Activated CD4-positive, alpha-beta T cell treated with anti-CD3 and anti-CD28 coated beads, Interleukin-2, Interleukin-6, amounts not matched to agents 100 ng/mL and 50 ng/mL, durations not matched to agents 16 hours and 8 hours (primary cell): ENCODE results near the gene CES5A.
"Not testable (repeated sequence)": the region's sequence is repeated elsewhere in the genome, so short reads cannot be mapped to it uniquely, and the experiment has no call there.

Experiments
- DNase-seq: peaks from one replicate; pipeline ENCODE4 v3.0.0-alpha.2; 2020

The CES5A gene

GRCh38 chr16:55875273-55875672 lies at the start of gene CES5A:
TSS of gene CES5A (minus strand) at chr16:55875373. CDS start at chr16:55875221, 152 bp downstream.
- DNase-seq: no peak

DNA sequence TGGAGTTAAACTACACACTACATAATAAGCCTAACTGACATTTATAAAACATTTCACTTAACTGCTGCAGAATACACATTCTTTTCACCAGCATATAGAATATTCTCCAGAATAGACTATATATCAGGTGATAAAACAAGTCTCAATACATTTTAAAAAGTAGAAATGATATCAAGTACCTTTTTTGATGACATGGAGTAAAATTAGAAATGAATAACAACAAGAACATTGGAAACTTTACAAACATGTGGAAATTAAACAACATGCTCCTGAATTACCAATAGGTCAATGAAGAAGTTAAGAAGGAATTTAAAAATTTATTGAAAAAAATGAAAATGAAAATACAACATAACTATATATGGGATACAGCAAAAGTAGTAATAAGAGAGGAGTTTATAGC lies 47.5 kb upstream of the CES5A start:
- no peak for DNase-seq

GRCh38 chr16:55917373-55918160 lies 42.4 kb upstream of the CES5A start:
- DNase-seq: no peak

- DNase-seq: no peak
Measured at GRCh38 chr16:55915096-55915827, 40.1 kb upstream of the CES5A start.

DNA sequence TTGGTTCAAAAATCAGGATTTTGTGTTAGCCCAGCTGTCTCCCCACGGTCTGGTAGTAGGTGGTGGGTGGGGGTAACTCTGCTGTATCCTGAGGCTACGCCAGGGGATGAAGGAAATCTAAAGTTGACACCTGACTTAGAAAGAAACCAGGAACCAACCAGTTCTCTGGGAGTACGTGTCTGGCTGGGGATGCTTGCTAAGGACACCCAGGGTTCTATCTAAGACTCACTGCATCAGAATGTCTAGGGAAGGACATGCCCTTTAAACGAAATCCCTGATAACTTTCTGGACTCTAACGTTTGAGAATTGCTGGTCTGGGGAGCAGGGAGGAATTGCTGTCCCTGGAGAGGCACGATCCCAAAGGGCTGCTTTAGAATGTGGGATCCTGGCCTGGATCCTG lies 39.2 kb upstream of the CES5A start:
- DNase-seq: no peak

DNA sequence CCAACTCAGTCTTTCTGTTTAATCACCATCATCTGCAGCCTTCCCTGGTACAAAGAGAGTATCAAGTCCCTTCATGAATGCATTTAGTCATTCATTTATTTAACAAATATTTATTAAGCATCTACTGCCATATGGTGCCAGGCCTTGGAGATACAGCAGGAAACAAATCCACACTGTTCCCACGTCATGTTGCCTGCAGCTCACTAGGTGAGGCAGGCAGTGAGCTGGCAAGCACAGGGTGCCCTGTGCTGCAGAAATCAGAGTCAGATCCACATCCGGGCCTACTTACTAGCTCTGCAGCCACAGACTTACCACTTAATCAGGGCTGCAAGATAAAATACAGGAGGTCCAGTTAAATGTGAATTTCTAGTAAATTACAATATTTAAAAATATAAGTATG lies 38.5 kb upstream of the CES5A start:
- no peak for DNase-seq

- not testable (repeated sequence) for DNase-seq
Measured at GRCh38 chr16:55913121-55913520, 37.9 kb upstream of the CES5A start.

GRCh38 chr16:55912022-55912421 lies 36.8 kb upstream of the CES5A start:
- DNase-seq: no peak

- DNase-seq: no peak
Measured at GRCh38 chr16:55911616-55912015, 36.4 kb upstream of the CES5A start.

DNA sequence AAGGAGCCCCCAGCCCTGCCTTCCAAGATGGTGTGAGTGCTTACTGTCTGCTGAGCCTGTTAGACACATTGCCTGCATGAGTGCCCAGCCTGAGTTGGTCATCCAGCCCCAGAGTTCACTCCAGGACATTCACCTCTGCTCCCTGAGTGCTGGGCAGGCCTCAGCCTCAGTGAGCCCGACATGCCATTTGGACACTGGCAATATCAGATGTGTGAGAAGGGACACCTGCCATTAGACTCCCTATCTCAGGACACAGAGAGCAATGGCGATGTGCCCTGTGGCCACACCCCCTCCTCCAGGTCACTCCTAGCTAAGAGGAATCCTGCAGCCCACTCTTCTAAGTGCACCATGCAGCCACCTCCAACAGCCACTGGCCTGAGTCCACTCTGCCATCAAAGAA lies 34.7 kb upstream of the CES5A start:
- DNase-seq: no peak

GRCh38 chr16:55908641-55909040 lies 33.5 kb upstream of the CES5A start:
- DNase-seq: no peak

GRCh38 chr16:55907661-55908060 lies 32.5 kb upstream of the CES5A start:
- no peak for DNase-seq

- DNase-seq: no peak
Measured at GRCh38 chr16:55906123-55906522, 30.9 kb upstream of the CES5A start.

DNA sequence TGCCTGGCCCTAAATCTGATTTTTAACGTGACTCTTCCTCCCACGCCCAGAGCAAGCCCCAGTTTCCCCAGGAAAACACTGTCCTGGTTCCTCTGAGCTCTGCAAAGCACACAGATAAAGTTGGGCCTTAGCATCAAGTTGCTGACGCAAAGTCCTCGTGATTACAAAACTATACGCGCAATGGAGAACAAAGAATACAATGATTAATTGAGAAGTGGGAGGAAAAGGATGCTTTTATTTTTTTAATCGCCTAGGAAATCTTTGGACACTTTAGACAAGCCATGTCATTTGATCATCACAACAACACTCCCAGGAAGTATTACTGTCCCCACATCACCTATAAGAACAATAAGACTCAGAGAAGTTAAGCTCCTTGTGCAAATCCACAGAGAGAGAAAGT lies 30.5 kb upstream of the CES5A start:
- DNase-seq: no peak

DNA sequence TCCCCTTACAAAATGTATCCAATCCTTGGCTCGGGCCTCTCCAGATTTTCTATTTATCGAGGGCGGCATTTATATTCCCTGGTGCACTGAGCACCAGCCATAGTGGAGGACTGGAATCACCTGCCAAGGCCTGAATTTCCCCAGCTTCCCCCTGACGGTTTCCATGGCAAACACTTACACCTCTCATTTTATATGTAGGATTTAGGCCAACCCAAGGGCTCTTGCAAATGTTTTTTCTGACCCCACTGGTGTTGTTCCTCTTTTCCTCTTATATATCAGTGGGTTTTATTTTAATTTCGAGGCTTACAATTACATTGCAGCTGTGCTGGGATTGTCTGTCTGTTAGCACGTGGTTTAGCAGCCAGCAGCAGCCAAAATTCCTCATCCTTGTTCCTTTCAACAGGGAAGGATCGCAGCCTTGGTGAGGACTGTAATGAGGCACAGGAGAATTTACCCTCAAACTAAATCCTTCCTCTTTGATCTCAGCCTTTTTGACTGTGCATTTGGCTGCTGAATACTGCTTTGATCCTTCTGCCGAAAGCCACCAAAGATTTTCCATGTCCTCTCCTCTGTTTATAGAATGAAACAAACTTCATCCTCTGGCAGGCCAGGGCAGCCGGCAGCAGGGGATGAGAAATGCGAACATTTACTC lies 26.5 kb upstream of the CES5A start:
- DNase-seq: no peak

DNA sequence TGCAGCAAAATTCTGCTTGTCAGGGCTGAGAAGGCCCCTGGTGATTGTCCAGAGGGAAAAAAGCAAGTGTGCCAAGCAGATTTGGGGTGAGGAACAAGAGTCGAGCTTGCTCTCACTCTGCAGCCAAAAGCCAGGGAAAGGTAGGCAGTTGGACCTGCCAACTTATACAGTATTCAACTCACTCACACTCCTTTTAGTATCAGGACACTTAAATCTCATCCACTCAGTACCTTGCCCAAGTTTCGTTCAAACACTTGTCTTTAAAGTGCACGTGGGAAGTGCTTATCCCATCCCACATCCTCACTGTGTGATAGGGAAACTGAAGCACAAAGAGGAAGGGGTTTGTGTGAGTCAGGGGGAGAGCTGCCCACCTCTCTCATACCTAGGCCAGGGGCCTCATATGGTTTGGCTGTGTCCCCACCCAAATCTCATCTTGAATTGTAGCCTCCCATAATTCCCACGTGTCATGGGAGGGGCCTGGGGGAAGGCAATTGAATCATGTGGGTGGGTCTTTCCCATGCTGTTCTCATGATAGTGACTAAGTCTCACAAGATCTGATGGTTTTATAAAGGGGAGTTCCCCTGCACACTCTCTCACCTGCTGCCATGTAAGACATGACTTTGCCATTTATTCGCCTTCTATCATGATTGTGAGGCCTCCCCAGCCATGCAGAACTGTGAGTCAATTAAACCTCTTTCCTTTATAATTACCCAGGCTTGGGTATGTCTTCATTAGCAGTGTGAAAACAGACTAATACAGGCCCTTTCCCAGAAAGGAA lies 25.6 kb upstream of the CES5A start:
- DNase-seq: no peak

DNA sequence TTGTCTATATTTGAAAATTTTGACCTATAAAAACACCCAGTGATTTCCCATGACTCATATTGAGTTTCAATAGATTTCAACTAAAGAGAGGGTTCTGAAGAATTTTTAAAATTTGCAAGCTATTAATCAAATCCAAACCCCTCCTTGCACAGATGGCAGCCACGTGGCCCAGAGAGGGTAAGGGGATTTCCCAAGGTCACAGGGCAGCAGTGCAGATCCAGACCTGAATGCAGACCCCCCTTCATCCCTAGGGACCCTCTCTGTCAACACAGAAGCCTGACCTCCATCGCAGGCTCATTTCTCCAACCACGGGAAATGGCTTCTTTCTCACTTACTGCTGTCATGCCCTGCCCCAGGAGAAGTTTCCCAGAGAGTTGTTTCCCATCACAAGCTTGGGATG lies 24.7 kb upstream of the CES5A start:
- no peak for DNase-seq

- no peak for DNase-seq
Measured at GRCh38 chr16:55898592-55898991, 23.4 kb upstream of the CES5A start.

DNA sequence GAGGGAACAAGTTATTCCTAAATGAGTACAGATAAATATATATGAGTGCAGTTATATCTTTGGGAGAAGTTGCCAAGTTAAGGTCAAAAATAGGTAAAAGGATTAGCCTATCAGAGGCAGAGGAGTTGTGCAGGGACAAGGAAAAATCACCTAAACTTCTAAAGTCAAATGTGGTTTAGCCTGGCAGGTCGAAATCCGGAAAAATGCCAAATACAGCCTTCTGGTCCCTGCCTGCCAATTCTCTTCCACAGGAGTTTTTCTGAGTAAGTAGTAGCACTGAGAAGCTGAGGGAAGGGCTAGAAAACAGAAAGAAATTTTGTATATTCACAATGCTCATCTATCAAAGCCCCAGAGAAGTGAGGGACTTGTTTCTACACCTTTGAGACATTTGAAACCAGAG lies 17.6 kb upstream of the CES5A start:
- DNase-seq: no peak

DNA sequence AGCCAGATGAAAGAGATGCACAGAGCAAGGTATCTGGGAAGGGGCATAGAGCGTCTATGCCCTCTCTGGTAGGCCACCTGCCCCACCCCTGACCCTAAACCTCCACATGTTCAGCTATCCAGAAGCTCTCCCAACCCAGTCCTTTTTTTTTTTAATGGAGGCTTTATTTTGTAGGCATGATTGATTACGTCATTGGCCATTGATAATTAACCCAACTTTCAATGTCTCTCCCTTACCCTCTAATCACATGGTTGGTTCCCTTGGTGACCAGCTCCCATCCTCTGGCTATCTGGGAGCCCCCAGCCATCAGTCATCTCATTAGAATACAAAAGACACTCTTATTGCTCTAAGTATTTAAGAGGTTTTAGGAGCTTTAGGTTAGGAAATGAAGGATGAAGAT lies 14.3 kb upstream of the CES5A start:
- no peak for DNase-seq

GRCh38 chr16:55888546-55888945 lies 13.4 kb upstream of the CES5A start:
- DNase-seq: no peak

- DNase-seq: no peak
Measured at GRCh38 chr16:55876854-55877253, 1.7 kb upstream of the CES5A start.

DNA sequence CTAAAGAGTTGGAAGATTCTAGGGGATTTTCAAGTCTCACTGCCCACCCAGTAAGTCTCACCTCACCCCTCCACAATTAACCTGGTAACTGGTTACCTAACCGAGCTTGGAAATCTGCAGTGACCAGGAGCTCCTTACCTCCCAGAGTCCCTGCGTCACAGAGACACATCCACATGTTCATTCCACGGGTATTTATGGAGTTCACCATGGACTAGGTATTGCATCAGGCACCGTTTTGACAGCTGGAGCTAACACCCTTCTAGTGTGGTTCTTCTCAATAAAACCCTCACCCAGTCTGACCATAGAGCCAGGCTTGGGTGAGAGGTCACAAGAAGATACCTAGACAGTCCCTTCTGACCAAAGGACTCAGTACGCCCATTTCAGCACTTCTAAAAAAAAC lies 2.1 kb downstream of the CES5A start:
- DNase-seq: no peak
